GM12874 (cell line): ENCODE data around the gene GAMT.

Experiments
- CTCF ChIP-seq: IDR thresholded peaks from 2 replicates; pipeline ENCODE4 v1.5.1; 2011; ENCODE audit warnings: low read depth, mild to moderate bottlenecking, control low read depth, low read length, moderate library complexity; ENCODE audit not compliant: insufficient read depth

Gene GAMT

GRCh38 chr19:1429750-1430149 is 28.4 kb upstream of the GAMT start:
- no peak for TF ChIP-seq CTCF

GRCh38 chr19:1428738-1429391 is 27.5 kb upstream of the GAMT start:
- TF ChIP-seq CTCF: no peak

GRCh38 chr19:1427221-1427920 is 26.0 kb upstream of the GAMT start:
- no peak for TF ChIP-seq CTCF

- no peak for TF ChIP-seq CTCF
Measured at GRCh38 chr19:1426736-1427135, 25.4 kb upstream of the GAMT start.

- TF ChIP-seq CTCF: no peak
Measured at GRCh38 chr19:1425902-1426301, 24.6 kb upstream of the GAMT start.

GRCh38 chr19:1425102-1425837 is 23.9 kb upstream of the GAMT start:
- TF ChIP-seq CTCF: no peak

GRCh38 chr19:1424192-1424955 is 23.0 kb upstream of the GAMT start:
- no peak for TF ChIP-seq CTCF
